Gastrocnemius medialis (tissue), 4 donors: Measurements from ENCODE around the gene FOXP3.

Experiments used
- CTCF ChIP-seq, 5 experiments: fragments of 450-650 bp in 3 of 5; fragments of 200-600 bp in 2 of 5; sonication (generic) in 2 of 5; IDR thresholded peaks in 4 of 5; conservative IDR thresholded peaks in 1 of 5; 1 replicate in 4 of 5; 2 replicates in 1 of 5; pipeline ENCODE4 v1.5.1; 2016 to 2019; ENCODE audit warnings: antibody characterized with exemption in 5 of 5, mild to moderate bottlenecking in 3 of 5, moderate library complexity in 3 of 5
- POLR2A ChIP-seq, 2 donors: fragments of 450-650 bp; IDR thresholded peaks; one replicate each; pipeline ENCODE4 v1.6.1; 2017; ENCODE audit warnings: antibody characterized with exemption in 2 of 2, mild to moderate bottlenecking in 2 of 2, moderate library complexity in 2 of 2

- TF ChIP-seq CTCF (IDR thresholded peaks at IDR 0.05 in 4 of 5, conservative IDR thresholded peaks at IDR 0.05 in 1 of 5) (no peak), POLR2A (IDR thresholded peaks at IDR 0.05) (no peak)
These were observed 18.1 kb upstream of the FOXP3 start for GRCh38 chrX:49282647-49283011.
